ENCODE data around the gene PSMB1.

The PSMB1 gene

DNA sequence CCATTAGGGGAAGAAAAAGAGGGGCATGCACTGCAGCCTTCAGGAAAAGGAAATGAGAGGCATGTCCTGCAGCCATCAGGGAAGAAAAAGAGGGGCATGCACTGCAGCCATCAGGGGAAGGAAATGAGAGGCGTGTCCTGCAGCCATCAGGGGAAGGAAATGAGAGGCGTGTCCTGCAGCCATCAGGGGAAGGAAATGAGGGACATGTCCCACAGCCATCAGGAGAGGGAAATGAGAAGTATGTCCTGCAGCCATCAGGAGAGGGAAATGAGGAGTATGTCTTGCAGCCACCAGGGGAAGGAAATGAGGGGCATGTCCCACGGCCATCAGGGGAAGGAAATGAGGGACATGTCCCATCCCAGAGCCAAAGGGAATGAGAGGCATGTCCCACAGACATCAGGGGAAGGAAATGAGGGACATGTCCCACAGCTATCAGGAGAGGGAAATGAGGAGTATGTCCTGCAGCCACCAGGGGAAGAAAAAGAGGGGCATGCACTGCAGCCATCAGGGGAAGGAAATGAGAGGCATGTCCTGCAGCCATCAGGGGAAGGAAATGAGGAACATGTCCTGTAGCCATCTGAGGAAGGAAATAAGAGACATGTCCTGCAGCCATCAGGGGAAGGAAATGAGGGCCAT is 52.0 kb downstream of the PSMB1 start:
- DNase-seq, result no peak

DNA sequence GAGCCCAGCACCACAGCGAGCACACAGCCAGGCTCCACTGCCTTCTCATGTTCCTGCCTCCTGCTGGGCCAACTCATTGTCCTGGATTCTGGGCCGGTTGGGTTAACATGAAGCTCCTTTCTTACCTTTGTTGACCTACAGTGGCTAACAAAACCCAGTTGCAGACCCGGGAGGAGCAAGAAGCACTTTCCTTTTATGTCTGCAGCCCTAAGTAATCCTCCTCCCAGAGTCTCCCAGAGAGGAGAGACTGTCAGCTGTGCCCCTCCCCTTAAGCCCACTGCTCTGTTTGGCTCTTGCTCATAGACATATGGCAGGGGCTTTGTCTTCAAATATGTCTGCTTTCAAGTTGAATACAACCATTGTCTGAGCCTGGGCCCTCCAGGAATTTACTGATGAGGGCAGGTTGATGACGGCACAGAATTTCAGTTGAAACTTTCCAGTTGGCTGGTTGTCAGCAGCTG is 55.2 kb downstream of the PSMB1 start:
- no peak for DNase-seq

DNA sequence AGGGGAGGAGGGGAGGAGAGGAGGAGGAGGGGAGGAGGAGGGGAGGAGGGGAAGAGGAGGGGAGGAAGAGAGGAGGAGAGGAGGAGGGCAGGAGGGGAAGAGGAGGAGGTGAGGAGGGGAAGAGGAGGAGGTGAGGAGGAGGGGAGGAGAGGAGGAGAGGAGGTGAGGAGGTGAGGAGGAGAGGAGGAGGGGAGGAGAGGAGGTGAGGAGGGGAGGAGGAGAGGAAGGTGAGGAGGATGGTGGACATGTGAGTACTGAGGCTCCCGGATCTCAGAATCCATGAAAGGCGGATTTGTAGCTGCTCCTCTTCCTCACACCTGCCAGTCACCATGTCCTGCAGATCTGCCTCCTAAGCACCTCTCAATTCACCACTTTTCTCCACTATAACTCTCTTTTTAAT is 59.8 kb downstream of the PSMB1 start:
- DNase-seq, result no peak

DNA sequence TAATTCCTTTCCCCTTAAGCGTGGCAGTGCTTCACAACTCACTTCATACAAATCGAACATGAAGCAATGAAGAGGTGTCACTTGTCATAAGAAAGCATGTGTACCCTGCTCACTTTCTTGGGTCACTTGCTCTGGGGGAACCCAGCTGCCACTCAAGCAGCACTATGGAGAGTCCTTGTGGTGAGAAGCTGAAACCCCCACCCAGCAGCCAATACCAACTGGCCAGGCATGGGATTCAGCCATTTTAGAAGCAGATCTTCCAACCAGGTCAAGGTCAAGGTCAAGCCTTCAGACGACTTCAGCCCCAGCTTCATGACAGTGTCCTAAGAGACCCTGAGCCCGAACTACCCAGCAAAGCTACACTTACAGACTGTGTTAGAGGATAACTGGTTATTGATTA is 62.8 kb downstream of the PSMB1 start:
- no peak for DNase-seq

DNA sequence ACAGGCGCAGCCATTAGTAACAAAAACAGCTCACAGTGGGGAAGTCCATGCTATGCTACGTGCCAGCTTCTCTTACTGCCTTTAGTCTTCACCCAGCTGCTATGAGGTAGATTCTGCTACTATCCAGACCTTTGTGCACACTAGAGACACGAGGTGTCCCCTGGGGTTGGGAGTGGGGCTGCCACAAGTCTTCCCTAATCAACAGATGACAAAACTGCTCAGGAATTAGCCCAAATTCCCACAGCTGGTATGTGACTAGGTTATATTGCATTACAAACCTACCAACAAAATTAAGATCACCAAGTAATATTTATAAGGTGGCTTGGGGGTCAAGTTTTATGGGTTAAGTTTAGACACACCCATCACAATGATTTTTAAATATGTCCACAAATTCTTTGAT is 63.3 kb downstream of the PSMB1 start:
- DNase-seq, result peak; percentile 19

DNA sequence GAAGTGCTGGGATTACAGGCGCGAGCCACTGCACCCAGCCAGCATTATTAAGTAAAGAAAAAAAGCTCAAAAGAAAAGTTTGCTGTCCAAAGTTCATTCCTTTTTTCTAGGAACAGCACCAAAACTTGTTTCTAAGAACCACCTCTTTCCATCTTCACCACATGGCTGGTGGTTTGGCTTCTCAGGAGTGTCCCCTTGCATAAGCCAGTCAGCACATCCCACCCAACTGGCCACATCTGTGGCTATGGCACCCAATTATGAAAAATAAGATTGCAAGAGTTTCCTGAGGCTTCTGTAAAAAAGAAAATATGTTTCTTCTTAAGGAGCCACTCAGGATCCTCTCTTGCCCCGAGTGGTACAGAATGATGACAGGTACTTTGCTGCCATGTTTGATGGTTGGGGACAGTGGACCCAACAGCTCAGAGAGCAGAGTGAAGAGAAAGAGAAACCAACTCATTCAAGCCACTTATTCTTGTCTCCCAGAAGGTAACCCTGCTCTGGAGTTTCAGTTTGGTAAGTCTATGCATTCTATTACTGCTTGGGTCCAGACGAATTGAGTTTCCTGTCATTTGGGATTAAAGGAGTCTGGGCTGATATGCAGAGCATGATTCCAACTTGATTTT is 65.3 kb downstream of the PSMB1 start:
- no peak for DNase-seq

DNA sequence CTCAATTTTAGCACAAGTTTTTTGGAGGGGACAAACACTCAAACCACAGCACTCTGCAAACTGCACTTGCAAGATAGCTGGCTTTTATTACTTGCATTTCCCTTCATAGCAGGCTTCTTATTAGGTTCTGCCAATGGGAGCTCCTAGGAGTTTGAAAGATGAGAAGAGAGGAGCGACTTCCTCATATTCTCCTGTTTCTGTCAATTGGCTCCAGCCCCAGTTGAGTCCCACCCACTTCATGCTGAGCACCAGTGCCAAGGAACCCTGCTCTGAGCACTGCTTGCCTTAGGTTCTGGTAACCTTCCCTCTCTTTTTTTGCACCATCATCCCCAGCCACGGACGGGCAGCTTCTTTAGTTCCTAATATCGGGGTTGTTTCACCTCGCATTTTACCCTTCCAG is 67.9 kb downstream of the PSMB1 start:
- DNase-seq, result no peak
